ENCODE results near the gene ANO3.
"Not testable (repeated sequence)": the region's sequence is repeated elsewhere in the genome, so short reads cannot be mapped to it uniquely, and the experiment has no call there.

Gene ANO3

GRCh38 chr11:26575946-26576345 is 244.0 kb downstream of the ANO3 start:
- DNase-seq (ENCODE audit: low spot score) = no peak

GRCh38 chr11:26578998-26579661 is 247.2 kb downstream of the ANO3 start:
- no peak for DNase-seq (ENCODE audit: low spot score)

DNA sequence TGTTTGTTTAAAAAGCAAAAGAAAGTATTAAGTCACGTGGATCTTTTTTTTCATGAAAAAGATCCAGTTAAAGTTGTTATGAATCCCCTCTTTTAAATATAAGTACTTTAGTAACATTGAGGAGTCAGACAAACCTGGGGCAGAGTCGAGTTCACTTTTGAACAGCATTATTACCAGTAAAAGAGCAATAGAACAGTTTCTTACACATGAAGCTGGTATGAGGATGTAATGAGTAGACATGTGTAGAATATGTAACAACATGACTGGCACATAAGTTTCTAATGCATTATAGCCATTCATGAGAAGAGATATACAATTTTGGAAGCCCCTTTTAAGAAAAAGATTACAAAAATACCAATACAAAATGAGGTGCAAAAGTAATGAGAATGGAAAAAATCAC is 247.8 kb downstream of the ANO3 start:
- no peak for DNase-seq (ENCODE audit: low spot score)

DNA sequence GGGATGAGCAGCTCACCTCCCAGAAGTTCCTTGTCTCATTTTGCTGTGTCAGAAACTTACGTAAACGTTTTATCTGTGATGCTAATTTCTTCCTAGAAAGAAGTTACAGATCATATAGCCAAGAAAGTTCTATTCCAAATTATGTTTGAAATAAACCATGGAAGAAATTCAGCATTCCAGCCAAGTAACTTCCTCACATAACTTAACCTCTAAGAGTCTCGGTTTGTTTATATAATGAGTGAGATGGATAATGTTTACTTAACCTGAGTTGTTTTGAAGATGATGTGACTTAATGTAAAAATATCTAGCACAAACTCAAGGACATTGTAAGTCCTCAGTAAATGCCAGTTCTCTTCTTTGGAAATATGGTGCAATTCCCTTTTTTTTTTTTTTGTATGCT is 249.0 kb downstream of the ANO3 start:
- no peak for DNase-seq (ENCODE audit: low spot score)

GRCh38 chr11:26583550-26583949 is 251.6 kb downstream of the ANO3 start:
- DNase-seq (ENCODE audit: low spot score) = no peak

DNA sequence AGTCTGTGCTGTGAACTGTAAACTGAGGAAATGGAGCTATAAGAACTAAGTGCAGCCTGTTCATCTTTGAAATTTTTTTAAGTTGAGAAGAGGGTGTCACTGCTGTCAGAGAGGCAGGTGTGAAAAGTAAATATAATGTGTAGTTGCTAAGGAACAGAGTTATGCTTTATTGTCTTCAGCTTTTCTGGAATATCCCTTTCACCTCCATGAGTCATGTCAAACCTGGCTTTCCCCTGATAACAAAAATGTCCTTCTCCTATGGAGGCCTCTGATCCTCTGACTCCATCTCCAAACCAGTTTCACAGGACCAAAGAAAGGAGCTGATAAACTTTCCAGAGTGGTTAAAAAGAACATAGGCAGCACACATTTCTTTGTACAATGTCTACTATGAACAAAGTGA is 252.9 kb downstream of the ANO3 start:
- no peak for DNase-seq (ENCODE audit: low spot score)

DNA sequence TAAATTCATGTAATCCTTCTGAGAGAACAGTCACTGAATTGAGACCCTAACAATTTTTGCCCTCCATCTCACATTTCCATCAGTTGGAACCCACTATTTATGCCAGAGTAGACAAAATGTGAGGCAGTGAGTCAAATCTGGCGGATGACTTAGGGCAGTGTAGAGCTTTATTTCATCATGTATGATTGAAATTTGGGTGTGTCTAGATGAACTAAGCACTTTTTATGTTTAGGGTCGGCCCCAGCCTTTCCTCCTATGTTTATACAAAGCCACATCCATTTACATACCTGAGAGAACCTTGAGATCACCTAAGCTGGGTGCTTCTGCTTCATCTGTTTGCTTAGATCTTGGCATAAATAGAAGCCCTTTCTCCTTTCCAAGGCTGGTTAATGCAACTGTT is 255.1 kb downstream of the ANO3 start:
- no peak for DNase-seq (ENCODE audit: low spot score)

GRCh38 chr11:26593691-26594090 is 261.8 kb downstream of the ANO3 start:
- no peak for DNase-seq (ENCODE audit: low spot score)

GRCh38 chr11:26595207-26595865 is 263.4 kb downstream of the ANO3 start:
- not testable (repeated sequence) for DNase-seq (ENCODE audit: low spot score)

GRCh38 chr11:26597049-26597689 is 265.2 kb downstream of the ANO3 start:
- DNase-seq (ENCODE audit: low spot score) = not testable (repeated sequence)

DNA sequence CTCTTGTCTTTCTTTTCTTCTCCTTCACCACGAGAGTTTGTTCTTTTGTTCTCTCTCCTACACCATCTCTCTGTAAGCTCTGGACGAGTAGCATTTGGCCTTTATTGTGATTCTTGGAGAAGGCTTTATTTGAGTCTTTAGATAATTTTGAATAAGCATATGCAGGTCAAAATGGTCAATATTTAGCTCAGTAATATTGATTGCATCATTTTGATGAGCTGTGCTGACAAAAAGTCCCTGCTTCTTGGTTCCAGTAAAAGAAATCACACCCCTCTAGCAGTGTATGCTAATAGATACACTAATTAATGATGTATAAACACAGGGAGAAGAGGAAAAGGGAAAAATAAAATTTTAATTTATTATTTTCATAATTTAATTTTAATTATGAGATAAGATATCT is 266.0 kb downstream of the ANO3 start:
- no peak for DNase-seq (ENCODE audit: low spot score)

DNA sequence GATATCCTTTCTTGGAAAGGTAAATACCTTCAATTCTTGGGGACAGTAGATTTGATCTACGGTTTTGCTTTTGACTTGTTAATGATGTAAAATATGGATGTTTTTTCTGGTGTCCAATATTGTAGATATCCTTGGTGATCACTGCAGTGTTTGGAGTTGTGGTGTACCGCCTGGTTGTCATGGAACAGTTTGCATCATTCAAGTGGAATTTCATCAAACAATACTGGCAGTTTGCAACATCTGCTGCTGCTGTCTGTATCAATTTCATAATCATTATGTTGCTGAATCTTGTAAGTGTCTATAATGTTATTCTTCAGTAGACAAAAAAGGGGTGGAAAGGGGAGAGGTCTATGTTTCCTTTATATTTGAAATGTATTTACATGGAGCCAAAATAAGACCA is 267.5 kb downstream of the ANO3 start:
- DNase-seq (ENCODE audit: low spot score) = no peak

DNA sequence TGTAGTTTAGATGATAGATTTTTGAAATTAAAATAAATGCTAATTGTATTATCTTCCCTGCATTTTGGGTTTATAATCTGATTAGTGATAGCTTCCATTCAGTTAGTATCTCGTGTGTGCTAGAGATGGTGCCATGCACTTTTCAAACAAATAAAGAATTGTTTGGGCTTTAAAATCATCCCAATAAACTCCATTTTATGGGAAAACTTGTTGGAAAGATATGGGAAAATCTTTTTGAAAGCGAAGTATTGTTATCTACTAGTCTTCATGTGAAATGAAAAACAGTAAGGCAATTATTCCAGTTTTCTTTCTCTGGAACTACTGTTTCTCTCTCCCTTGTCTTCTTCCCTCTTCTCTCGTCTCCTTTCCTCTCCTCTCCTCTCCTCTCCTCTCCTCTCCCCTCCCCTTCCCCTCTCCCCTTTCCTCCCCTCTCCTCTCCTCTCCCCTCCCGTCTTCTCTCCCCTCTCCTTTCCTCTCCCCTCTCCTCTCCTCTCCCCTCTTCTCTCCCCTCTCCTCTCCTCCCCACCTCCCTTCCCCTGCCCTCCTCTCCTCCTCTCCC is 268.0 kb downstream of the ANO3 start:
- DNase-seq (ENCODE audit: low spot score) = no peak

DNA sequence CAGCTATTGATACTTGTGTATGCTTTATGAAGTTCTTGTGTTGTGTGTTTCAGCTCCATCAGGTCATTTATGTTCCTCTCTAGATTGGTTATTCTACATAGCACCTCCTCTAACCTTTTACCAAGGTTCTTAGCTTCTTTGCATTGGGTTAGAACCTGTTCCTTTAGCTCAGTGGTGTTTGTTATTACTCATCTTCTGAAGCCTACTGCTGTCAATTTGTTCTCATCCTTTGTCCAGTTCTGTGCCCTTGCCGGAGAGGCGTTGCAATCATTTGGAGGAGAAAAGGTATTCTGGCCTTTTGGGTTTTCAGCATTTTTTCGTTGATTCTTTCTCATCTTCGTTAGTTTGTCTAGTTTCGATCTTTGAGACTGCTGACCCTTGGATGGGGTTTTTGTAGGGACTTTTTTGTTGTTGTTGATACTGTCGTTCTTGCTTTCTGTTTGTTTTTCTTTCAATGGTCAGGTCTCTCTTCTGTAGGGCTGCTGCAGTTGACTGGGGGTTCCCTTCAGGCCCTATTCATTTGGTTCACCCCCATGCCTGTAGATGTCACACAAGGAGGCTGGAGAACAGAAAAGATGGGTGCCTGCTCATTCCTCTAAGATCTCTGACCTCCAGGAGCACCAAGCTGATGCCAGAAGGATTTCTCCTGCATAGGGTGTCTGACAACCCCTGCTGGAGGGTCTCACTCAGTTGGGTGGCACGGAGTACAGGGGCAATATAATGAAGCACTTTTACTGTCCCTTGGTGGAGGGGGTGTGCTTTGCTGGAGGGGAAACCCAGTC is 276.0 kb downstream of the ANO3 start:
- no peak for DNase-seq (ENCODE audit: low spot score)

- no peak for DNase-seq (ENCODE audit: low spot score)
These were observed 276.7 kb downstream of the ANO3 start for GRCh38 chr11:26608507-26609146.

GRCh38 chr11:26613759-26614158 is 281.8 kb downstream of the ANO3 start:
- no peak for DNase-seq (ENCODE audit: low spot score)

- DNase-seq (ENCODE audit: low spot score) = no peak
These were observed 286.5 kb downstream of the ANO3 start for GRCh38 chr11:26618441-26618840.

DNA sequence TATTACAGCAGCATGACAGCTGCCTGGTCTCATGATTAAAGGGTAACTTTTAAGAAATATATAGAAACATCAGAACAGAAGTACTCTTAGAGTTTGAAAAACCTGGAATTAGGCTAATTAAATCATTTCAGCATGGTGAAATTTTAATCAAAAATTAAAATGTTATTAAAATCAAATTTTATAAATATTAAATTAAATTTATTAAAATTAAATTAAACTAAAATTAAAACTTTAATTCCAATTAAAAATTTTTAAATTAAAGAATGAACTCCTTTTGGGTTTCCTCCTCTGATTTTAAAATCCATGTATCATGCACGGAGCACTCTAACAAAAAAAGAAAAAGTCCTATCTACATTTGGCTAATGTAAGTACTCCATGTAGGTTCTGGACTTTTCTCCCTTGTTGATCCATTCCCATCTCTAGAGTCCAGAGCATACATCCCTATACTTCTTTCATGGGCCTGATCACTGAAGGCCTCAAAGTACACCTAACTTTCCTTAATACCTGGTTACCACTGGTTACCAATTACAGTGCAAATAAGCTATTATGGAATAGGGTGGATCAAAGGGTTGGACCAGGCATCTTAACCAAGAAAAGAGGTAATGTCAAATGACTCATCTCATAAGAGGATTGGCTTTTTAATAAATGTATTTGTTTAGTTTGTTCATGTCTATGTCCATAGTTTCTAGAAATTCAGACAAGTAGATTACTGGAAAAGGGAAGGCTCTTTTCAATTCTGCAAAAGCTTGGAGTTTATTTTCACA is 288.5 kb downstream of the ANO3 start:
- DNase-seq (ENCODE audit: low spot score) = no peak

DNA sequence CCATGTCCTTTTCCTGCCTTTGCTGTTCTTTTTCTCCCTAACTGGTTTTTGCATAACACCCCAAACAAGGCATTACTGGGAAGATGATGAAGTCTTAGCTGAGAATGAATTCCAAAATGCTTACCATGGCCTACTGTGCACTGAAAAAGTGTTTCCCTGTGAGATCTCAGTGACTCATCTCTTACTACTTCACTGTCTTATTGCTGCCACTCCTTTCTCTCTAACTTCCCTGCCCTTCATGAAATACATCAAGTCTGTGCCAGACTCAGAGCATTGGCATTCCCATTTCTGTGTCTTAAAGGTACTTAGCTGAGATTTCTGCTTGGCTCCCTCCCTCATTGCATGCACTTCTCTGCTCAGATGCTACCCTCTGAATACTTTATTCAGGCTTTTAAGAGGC is 289.2 kb downstream of the ANO3 start:
- DNase-seq (ENCODE audit: low spot score) = no peak

GRCh38 chr11:26622181-26622580 is 290.3 kb downstream of the ANO3 start:
- no peak for DNase-seq (ENCODE audit: low spot score)

DNA sequence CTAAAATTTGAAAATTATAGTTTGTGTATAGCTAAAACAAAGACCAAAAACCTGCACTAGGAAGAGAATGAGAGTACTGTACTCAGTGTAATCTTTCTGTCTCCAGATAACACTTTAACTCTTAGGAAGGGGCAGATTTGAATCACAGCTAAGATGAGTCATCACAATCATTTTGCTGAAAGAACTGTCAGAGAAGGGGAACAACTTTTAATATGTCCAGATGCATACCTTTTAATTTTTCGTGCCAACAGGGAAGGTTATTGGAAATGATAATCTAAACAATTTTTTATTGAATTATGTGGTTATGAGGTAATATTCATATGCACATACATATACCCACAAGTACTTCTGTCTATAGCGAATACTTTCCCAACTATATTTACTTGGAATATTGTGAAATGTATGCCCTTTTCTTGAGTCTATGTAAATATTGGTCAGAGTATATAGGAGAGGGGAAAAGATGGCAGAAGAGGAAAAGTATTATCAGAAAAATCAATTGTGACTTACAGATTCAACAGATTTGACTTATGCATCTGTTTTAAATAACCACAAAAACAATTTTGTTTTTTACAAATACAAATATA is 291.2 kb downstream of the ANO3 start:
- DNase-seq (ENCODE audit: low spot score) = no peak
